Measurements from ENCODE around the gene B3GNT4. TPM values are rescaled to one million over a fixed set of nuclear protein-coding genes. Genes with fewer than 3 reads are reported as not detected.

The B3GNT4 gene
- total RNA-seq, 1 donor from 2014 or later: 0.58 TPM

GRCh38 chr12:122162976-122163375 is 40.5 kb upstream of the B3GNT4 start:
- no peak for DNase-seq (ENCODE audit: low read depth)
- TF ChIP-seq CTCF (conservative IDR thresholded peaks at IDR 0.05; ENCODE audit: low read depth, low read length): no peak
- H3K4me3 ChIP-seq (ENCODE audit: low read depth, low read length): no peak overlapping the region

GRCh38 chr12:122166422-122167349 is 36.8 kb upstream of the B3GNT4 start:
- no peak for DNase-seq (ENCODE audit: low read depth)
- no peak for TF ChIP-seq CTCF (conservative IDR thresholded peaks at IDR 0.05; ENCODE audit: low read depth, low read length)
- H3K4me3 ChIP-seq (ENCODE audit: low read depth, low read length): no peak overlapping the region

- no peak for DNase-seq (ENCODE audit: low read depth)
- TF ChIP-seq CTCF (conservative IDR thresholded peaks at IDR 0.05; ENCODE audit: low read depth, low read length): no peak
Observed at GRCh38 chr12:122167356-122167925, 36.1 kb upstream of the B3GNT4 start.

GRCh38 chr12:122168492-122168891 is 35.0 kb upstream of the B3GNT4 start:
- no peak for DNase-seq (ENCODE audit: low read depth)
- no peak overlapping the region for H3K4me3 ChIP-seq (ENCODE audit: low read depth, low read length)
- no peak for TF ChIP-seq CTCF (conservative IDR thresholded peaks at IDR 0.05; ENCODE audit: low read depth, low read length)

More at GRCh38 chr12:122167356-122167925, 36.1 kb upstream of the B3GNT4 start:
- H3K4me3 ChIP-seq (ENCODE audit: low read depth, low read length): no peak overlapping the region

GRCh38 chr12:122171399-122171798 is 32.1 kb upstream of the B3GNT4 start:
- TF ChIP-seq CTCF (conservative IDR thresholded peaks at IDR 0.05; ENCODE audit: low read depth, low read length): no peak
- H3K4me3 ChIP-seq (ENCODE audit: low read depth, low read length): no peak overlapping the region
- no peak for DNase-seq (ENCODE audit: low read depth)

GRCh38 chr12:122172262-122172939 is 31.1 kb upstream of the B3GNT4 start:
- no peak for DNase-seq (ENCODE audit: low read depth)
- H3K4me3 ChIP-seq (ENCODE audit: low read depth, low read length): no peak overlapping the region
- TF ChIP-seq CTCF (conservative IDR thresholded peaks at IDR 0.05; ENCODE audit: low read depth, low read length): no peak

Measured in epithelial cell of proximal tubule (primary cell).